Non-pigmented ciliary epithelial cell (primary cell): ENCODE results near the gene CTH.
"Not testable (repeated sequence)": the region's sequence is repeated elsewhere in the genome, so short reads cannot be mapped to it uniquely, and the experiment has no call there.

Source experiments
- DNase-seq: peaks from one replicate; pipeline ENCODE4 v3.0.0-alpha.2; 2010; ENCODE audit warnings: low read depth

Gene CTH

DNA sequence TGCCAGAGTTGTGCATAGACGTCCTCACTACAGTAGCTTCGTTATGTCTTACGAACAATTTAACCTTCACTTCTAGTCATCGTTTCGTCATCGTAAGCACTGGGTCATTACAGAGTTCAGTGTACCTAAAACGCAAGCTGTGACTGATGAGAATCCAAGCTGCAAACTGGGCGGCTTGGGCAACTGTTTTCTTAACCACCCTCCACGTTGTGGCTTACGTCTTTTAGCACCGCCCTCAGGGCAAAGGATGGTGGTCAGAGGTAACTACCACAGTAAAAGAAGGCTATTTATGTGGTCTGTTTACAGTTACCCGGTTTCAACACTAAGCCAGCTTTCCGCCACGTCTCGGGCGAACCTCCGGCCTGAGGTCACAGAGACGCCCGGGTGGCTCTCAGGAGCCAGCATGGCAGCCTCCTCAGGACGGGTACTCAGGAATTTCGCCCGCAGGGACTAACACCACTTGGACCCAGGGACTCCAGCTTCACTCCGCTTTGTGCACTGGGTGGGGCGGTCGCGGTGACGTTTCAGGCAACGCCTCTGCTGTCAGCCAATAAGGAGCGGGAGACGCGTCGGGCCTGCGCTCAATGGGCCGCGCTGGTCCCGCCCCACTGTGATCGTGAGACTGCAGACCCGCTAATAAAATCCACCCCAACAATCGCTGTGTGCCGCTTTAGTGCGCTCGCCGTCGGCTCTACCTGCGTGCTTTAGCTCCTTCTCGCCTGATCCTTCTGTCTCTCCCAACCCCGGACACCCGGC lies at the start of gene CTH:
CTH (plus strand) TSS at position 665 of the 756 bp plus-strand sequence. CDS start 148 bp downstream, outside the sequence.
- peak; percentile 76 for DNase-seq

DNA sequence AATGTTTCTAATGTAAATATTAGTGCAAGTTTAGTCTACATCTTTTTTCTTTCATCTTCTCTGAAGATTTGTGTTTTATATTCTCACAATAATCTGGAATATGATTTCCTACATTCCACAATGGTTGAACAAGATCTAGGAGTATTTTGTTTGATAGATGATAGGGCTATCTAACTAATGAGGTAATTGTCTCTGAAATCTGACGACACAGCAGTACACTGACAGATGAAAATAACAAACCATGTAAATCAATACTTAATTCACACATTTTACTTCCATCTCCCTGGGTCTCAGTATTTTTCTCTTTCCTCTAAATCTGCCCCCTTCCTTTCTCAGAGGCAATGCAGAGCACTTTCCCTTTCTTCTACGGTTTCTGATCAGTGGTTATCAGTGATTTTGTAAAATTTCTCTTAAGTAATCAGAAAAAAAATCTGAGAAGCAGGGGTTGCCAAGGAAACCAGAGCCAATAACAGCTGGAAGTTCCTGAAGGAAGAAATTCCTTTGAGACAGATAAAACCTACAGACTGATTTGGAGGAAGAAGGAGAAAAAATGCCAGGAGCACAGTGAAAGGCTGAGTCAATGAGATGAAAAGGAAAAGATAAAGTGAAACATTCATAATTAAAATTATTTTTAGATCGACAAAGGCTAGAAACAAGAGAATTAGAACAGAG lies 49.2 kb upstream of the CTH start:
- no peak for DNase-seq

DNA sequence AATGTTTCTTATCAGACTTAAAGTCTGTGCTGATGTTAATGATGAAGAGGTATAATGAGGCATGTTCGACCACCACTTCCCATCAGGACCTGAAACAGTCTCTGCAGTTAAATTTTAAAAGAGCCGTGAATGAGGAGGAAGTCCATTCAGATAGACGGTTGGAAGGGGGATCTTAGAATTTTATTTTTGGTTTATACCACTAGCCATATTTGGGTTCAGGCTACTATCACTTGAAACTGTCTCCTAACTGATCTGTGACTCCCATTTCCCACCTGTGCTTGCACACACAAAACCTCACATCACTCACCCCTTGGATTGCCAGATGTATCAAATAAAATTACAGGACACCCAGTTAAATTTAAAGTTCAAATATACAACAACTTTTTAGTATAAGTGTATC lies 46.6 kb upstream of the CTH start:
- DNase-seq, result no peak

DNA sequence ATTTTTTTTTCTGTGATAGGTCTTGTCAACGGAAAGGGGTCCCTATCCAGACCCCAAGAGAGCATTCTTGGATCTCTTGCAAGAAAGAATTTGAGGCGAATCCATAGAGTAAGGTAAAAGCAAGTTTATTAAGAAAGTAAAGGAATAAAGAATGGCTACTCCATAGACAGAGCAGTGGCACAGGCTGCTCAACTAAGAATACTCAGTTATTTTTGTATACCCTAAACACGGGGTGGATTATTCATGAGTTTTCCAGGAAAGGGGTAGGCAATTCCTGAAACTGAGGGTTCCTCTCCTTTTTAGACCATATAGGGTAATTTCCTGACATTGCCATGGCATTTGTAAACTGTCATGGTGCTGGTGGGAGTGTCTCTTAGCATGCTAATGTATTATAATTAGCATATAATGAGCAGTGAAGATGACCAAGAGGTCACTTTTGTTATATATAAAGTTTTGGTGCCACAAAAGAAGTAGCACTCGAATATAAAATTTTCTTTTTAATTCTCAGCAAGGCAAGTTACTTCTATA lies 44.6 kb upstream of the CTH start:
- DNase-seq, result not testable (repeated sequence)

DNA sequence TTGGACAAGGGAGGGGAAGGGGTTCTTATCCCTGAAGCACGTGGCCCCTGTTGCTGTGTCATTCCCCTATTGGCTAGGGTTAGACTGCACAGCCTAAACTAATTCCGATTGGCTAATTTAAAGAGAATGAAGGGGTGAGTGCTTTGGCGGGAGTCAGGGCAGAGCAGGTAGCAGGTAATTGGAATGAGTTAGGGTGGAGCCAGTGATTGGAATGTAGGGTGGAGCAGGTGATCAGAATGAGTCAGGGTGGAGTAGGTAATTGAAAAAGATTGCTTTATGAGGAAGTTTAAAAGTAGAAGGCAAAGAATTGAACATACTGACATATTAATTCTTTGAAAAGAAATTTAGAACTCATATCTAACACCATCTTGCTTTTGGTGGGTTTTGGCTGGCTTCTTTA lies 44.1 kb upstream of the CTH start:
- DNase-seq, result not testable (repeated sequence)

DNA sequence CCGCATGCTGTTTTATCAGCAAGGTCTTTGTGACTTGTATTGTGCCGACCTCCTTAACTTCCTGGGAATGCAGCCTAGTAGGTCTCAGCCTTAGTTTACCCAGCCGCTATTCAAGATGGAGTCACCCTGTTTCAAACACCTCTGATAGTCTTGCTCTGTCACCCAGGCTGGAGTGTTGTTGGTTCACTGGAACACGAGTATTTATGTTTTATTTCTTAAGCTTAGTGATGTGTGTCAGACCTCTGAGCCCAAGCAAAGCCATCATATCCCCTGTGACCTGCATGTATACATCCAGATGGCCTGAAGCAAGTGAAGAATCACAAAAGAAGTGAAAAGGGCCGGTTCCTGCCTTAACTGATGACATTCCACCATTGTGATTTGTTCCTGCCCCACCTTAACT lies 43.7 kb upstream of the CTH start:
- not testable (repeated sequence) for DNase-seq

DNA sequence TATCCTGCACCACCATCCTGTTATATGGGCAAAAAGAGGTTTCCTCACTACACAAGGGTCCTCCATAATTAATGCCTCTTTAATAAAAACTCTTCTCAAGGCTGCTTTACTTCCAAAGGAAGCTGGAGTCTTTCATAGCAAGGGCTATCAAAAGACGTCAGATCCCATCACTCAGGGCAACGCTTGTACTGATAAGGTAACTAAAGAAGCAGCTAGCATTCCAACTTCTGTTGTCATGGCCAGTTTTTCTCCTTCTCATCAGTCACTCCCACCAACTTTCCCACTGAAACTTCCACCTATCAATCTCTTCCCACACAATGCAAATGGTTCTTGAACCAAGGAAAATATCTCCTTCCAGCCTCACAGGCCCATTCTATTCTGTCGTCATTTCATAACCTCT lies 39.5 kb upstream of the CTH start:
- not testable (repeated sequence) for DNase-seq

DNA sequence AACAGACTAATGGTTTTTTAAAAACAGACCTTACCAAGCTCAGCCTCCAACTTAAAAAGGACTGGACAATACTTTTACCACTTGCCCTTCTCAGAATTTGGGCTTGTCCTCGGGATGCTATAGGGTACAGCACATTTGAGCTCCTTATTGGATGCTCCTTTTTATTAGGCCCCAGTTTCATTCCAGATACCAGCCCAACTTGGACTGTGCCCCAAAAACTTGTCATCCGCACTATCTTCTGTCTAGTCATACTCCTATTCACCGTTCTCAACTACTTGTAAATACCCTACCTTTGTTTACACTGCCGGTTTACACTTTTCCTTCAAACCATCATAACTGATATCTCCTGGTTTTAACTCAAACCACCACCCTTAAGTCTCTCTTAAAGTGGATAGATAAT lies 38.6 kb upstream of the CTH start:
- no peak for DNase-seq

DNA sequence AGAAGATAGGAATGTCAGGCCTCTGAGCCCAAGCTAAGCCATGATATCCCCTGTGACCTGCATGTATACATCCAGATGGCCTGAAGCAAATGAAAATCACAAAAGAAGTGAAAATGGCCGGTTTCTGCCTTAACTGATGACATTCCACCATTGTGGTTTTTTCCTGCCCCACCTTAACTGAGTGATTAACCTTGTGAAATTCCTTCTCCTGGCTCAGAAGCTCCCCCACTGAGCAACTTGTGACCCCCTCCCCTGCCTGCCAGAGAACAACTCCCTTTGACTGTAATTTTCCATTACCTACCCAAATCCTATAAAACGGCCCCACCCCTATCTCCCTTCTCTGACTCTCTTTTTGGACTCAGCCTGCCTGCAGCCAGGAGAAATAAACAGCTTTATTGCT lies 37.5 kb upstream of the CTH start:
- DNase-seq, result not testable (repeated sequence)

DNA sequence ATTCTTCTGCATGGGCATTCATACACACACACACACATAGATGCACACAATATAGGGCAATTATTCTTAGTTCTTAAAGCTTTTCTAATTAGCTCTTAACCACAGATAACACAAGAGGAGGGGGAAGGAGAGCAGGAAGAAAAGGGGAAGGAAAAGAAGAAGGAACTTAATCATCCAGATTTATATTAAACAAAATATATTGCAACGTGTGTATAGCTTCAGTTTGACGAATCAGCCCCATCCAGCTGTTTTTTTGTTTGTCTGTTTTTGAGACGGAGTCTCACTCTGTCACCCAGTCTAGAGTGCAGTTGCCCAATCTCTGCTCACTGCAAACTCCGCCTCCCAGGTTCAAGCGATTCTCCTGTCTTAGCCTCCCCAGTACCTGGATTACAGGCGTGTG lies 34.9 kb upstream of the CTH start:
- no peak for DNase-seq

DNA sequence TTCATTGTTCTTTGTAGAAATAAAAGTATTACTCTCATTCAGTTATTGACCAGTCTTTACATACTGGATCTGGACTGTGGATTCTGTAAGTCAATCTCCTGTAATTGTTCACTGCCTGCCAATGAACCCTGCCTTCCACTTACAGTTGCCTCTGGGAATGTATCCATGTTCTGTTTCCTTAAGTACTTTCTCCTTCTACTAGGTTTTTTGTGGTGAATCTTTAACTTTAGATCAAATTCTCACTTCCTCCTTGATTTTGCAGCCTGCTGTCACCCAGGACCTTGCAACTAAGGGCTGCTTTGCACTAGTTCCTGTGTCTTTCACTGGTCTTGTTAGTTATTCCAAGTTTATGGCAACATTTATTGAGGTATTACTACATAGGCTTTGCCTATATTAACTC lies 28.4 kb upstream of the CTH start:
- no peak for DNase-seq

DNA sequence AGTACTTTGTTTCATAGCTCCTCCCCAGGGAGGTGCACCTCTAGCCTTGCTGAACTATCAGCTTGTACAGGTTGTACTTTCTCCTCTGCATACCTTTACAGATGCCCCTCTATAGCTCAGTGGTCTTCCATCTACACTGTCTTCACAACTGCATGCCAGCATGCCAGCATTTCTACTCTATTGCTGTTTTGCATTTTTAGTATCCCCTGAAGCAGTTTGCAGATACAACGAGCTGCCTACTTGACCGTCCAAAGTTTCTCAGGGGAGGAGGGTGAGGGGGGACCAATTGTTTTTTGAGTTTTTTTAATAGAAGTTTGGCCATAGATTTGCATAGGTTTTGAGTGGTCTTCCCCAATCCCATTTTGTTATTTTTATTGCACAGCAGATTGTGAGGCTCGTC lies 27.6 kb upstream of the CTH start:
- no peak for DNase-seq

DNA sequence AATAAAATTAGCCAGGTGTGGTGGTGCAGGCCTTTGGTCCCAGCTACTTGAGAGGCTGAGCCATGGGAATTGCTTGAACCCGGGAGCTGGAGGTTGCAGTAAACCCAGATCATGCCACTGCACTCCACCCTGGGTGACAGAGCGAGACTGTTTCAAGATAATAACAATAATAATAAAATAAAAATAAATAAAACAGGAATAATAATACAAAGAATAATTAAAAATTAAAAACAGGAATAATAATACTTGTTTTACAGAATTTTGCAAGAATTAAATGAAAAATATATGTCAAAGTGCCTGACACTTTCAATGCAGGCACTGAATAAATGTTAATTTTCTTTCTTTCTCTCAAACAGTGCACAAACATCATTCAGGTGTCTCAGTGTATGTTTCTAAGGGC lies 26.5 kb upstream of the CTH start:
- DNase-seq, result no peak

DNA sequence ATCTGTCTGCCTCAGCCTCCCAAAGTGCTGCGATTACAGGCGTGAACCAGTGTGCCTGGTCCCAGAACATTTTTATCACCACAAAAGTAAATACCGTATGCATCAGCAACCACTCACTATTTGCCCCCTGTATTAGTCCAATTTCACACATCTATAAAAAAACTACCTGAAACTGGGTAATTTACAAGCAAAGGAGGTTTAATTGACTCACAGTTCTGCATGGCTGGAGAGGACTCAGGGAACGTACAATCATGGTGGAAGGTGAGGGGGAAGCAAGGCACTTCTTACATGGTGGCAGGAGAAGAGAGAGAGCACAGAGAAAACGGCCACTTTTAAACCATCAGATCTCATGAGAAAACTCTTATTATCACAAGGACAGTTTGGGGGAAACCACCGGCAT lies 25.6 kb upstream of the CTH start:
- no peak for DNase-seq

DNA sequence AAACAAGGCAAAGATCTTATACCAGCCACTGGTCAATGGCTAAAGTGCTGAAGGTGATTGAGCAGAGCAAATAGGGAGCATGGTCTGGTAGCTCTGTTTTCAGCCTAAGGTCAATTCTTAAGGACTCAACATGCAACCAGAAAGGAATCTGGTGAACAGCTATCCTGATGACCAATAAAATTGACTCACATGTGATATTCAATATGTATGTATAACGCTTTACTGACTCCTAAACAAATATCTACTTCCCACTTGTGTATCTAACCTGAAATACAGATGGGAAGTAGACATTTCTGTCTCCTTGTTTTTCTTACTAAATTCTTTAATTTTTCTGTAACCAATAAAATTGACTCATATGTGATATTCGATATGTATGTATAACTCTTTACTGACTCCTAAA lies 24.9 kb upstream of the CTH start:
- no peak for DNase-seq

DNA sequence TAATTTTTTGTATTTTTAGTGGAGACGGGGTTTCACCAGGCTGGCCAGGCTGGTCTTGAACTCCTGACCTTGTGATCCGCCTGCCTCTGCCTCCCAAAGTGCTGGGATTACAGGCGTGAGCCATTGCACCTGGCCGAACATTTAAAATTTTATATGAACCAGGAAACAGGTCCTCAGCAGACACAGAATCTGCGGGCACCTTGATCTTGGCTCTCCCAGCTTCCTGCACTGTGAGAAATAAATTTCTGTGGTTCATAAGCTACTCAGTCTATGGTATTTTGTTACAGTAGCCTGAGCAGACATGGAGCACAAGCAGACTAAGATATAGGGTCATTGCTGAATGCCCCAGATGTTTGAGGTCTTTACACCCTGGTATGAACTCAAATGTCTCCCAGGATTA lies 23.6 kb upstream of the CTH start:
- no peak for DNase-seq

DNA sequence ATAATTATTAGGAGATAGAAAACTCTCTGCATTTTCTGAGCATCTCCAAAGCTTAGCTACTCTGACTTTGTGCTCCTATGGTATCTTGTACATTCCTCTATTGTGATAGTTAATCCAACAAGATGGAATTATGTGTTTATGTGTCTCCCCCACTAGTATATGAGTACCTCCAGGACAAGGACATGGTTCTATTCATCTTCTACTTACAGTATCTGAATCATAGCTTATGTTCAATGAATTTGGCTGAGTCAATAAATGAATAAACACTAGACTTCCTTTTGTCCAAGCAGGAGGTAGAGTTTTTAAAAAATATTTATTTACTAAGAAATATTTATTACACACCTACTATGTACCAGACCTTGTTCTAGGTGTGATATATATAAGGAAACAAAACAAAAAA lies 18.4 kb upstream of the CTH start:
- DNase-seq, result no peak

DNA sequence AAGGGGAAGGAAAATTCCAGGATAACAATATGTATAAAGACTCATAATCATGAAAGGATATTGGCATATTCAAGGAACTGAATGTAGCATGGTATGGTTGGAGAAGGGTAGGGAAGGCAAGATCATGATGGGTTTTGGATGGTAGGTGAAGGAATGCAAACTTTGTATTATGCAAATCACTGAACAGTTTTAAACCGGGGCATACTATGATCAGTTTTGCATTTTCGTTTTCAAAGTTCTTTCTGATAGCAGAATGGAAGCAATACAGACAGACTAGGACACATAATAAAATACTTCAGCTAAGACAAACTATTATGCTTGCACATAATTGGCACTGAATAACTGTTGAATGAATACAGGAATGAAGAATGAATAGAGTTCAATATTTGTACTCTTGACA lies 14.5 kb upstream of the CTH start:
- DNase-seq, result no peak

DNA sequence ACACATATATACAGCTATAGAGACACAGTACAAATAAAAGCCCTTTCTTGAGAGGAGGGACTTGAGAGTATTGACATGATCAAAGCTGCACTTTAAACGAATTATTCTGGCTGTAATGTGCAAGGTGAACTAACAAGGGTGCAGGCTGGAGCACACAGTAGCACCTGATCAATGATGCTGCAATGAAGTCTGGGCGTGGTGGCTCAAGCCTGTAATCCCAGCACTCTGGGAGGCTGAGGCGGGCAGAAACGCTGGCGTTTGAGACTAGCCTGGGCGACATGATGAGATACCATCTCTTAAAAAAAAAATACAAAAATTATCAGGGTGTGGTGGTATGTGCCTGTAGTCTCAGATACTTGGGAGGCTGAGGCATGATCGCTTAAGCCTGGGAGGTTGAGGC lies 14.1 kb upstream of the CTH start:
- no peak for DNase-seq

DNA sequence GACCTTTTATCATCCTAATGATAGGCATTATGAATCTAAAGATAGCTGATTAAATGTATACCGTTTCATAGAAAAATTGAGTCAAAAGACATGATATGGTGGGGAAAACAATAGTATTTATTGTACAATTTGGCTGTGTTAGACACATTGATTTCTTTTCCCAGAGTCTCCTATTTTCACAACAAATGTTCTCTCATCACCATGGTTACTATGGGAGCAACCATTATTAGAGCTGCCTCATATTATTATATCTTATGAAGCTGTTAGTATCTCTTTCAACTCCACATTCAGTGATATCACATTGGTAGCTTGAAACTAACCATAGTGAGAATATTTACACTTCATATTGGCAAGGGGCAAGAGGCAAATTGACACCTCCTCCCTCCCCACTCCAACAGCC lies 10.7 kb upstream of the CTH start:
- DNase-seq, result no peak

DNA sequence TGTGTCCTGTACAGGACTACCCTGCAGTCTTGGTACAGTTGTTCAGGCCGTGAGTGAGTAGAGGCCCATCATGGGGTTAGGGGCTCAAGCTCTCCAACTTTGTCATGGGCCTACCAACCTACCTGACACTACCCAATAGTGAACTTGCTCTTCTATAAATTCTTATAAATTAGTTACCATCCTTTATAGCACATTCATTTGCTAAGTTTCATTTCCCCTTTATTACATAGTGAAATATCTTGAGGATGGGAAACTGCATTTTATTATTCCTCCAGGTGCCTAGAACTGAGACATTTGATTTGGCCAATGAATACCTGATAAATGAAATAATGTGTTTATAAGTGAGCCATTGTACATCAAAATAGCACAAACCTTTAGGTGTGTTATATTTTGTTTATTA lies 9.1 kb upstream of the CTH start:
- no peak for DNase-seq

DNA sequence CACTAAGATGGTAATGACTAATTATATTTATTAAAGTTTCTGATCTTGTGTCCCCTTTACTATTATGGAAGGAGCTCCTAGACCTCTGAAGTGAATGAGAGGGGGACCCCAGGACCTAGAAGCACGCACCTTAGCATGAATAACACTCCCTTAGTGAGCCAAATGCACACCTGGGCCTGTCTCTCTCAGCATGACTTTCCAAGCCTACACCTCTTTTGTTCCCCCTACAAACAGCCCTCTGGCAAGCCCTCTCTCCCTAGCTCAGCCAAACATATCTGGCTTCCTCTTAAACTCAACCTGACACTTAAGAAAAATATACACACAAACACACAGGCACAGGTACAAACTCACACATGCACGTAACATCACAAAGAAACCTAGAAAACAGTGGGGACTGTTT lies 7.3 kb upstream of the CTH start:
- DNase-seq, result no peak

DNA sequence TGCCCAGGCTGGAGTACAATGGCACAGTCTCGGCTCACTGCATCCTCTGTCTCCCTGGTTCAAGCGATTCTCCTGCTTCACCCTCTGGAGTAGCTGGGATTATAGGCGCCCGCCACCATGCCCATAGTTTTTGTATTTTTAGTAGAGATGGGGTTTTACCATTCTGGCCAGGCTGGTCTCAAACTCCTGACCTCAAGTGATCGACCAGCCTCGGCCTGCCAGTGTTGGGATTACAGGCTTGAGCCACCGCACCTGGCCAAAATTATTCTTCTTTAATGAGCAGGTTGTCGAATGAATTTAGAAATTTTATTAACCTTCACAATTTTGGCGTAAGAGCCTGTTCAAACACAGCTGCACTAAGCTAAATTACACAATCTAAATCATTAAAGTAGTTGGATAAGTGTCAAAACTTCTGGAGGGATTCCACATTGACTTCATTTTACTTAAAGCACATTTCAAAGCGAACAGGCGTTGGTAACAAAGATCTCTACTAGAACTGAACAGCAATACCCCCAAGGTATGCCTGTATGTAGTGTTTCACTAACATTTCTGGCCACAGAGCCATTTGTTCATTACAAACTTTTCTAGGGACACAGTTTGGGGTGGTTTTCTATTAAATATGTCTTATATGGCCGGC lies 5.2 kb upstream of the CTH start:
- no peak for DNase-seq
